HCT116 (cell line): Measurements from ENCODE around the gene HDLBP.

Experiments
- EZH2phosphoT487 ChIP-seq: fragments of 200-600 bp; IDR thresholded peaks from 2 replicates; pipeline ENCODE4 v1.6.1; 2018; ENCODE audit warnings: antibody characterized with exemption, borderline replicate concordance
- FOSL1 ChIP-seq: IDR thresholded peaks from 2 replicates; pipeline ENCODE4 v1.6.1; 2012; ENCODE audit warnings: low read depth
- POLR2A ChIP-seq: IDR thresholded peaks from 2 replicates; pipeline ENCODE4 v1.7.0; 2011; ENCODE audit warnings: borderline replicate concordance; ENCODE audit not compliant: insufficient read depth, insufficient read length; ENCODE audit errors: extremely low read depth
- YY1 ChIP-seq: IDR thresholded peaks from 2 replicates; pipeline ENCODE4 v1.6.1; 2011; ENCODE audit warnings: low read length, low read depth, moderate library complexity, mild to moderate bottlenecking; ENCODE audit not compliant: insufficient replicate concordance; ENCODE audit errors: extremely low read depth
- ZNF274 ChIP-seq: fragments of 200-500 bp; sonication (Bioruptor generic); IDR thresholded peaks from 2 replicates; pipeline ENCODE4 v1.6.1; 2014; ENCODE audit warnings: mild to moderate bottlenecking, low read depth, low read length, inconsistent platforms
- TF ChIP-seq, protein P1 (sequence below), 3 experiments: fragments of 200-600 bp in 1 of 3; sonication (generic) in 1 of 3; IDR thresholded peaks in 2 of 3; conservative IDR thresholded peaks in 1 of 3; 2 replicates each; pipeline ENCODE4 v1.5.1; 2012 to 2017; ENCODE audit warnings: low read depth in 2 of 3, low read length in 2 of 3, antibody characterized with exemption in 1 of 3, borderline replicate concordance in 1 of 3, control low read depth in 1 of 3, mild to moderate bottlenecking in 1 of 3, mixed read lengths in 1 of 3, mixed run types in 1 of 3, moderate library complexity in 1 of 3; ENCODE audit not compliant: insufficient read depth in 1 of 3
- TF ChIP-seq, protein P2 (sequence below): IDR thresholded peaks from 2 replicates; pipeline ENCODE4 v1.6.1; 2012

DNA sequence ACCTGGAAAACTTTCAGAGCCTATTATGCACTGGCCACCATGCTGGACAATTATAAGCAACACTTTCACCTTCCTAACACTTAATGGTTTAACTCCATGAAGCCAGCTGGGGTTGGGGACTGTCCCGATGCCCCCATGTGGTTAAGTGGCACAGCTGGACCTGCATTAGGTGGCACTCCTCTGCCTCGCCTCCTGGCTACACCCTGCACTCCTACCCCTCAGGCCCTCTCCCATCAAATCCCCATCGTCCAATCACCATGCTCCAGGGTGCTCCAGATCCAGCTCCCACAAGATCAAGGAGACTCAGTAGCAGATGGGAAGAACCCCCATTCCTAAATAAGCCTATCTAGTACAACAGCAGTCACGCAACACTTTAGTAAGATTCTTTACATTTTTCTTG, 53.8 kb downstream of the HDLBP start:
- TF ChIP-seq, protein P1, sequence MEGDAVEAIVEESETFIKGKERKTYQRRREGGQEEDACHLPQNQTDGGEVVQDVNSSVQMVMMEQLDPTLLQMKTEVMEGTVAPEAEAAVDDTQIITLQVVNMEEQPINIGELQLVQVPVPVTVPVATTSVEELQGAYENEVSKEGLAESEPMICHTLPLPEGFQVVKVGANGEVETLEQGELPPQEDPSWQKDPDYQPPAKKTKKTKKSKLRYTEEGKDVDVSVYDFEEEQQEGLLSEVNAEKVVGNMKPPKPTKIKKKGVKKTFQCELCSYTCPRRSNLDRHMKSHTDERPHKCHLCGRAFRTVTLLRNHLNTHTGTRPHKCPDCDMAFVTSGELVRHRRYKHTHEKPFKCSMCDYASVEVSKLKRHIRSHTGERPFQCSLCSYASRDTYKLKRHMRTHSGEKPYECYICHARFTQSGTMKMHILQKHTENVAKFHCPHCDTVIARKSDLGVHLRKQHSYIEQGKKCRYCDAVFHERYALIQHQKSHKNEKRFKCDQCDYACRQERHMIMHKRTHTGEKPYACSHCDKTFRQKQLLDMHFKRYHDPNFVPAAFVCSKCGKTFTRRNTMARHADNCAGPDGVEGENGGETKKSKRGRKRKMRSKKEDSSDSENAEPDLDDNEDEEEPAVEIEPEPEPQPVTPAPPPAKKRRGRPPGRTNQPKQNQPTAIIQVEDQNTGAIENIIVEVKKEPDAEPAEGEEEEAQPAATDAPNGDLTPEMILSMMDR (IDR thresholded peaks at IDR 0.05 in 2 of 3, conservative IDR thresholded peaks at IDR 0.05 in 1 of 3; ENCODE audit: borderline replicate concordance in 1 of 3, insufficient read depth in 1 of 3, low read depth in 2 of 3, low read length in 2 of 3), result no peak
- TF ChIP-seq ZNF274 (no peak), POLR2A (no peak), YY1 (no peak), EZH2phosphoT487 (no peak), FOSL1 (no peak)
- TF ChIP-seq, protein P2, sequence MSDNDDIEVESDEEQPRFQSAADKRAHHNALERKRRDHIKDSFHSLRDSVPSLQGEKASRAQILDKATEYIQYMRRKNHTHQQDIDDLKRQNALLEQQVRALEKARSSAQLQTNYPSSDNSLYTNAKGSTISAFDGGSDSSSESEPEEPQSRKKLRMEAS, result no peak
